H1 (cell line): Measurements from ENCODE around the gene STRIT1. TPM values are rescaled to one million over a fixed set of nuclear protein-coding genes. Genes with fewer than 3 reads are reported as not detected.

Experiments used
- CTCF ChIA-PET: fragments of 300-600 bp; sonication (Branson Sonifier 250); formaldehyde crosslinking; loops from one replicate; lab custom pipeline; 2021; ENCODE audit not compliant: partially characterized antibody; lab: Charles Lee
- POLR2A ChIA-PET: fragments of 300-600 bp; sonication (Branson Sonifier 250); formaldehyde crosslinking; loops from one replicate; lab custom pipeline; 2021; ENCODE audit warnings: inconsistent platforms; ENCODE audit not compliant: partially characterized antibody; lab: Charles Lee
- DNase-seq, 2 experiments: peaks; one replicate each; pipeline versions ENCODE4 v3.0.0 to v3.0.0-alpha.2; 2010 to 2022; ENCODE audit warnings: low spot score in 2 of 2, low read depth in 1 of 2, mixed read lengths in 1 of 2
- FAIRE-seq: peaks from 2 replicates; lab custom pipeline; 2011; peaks lifted over from hg19 to GRCh38; lab: Jason Lieb, UNC
- H2AFZ ChIP-seq: 2 replicates; pipeline ENCODE4 v1.8.1; 2012; ENCODE audit warnings: low read length, inconsistent platforms
- H2AK5ac ChIP-seq: 2 replicates; pipeline ENCODE4 v1.6.1; 2013; ENCODE audit warnings: low read depth, low read length
- H2BK120ac ChIP-seq: replicated peaks from 2 replicates; pipeline ENCODE3; 2013; ENCODE audit warnings: low read depth, low read length, inconsistent platforms
- H2BK12ac ChIP-seq: 2 replicates; pipeline ENCODE4 v1.6.1; 2013; ENCODE audit warnings: low read depth, low read length
- H2BK15ac ChIP-seq: 2 replicates; pipeline ENCODE4 v1.6.1; 2013; ENCODE audit warnings: low read length
- H2BK20ac ChIP-seq: 2 replicates; pipeline ENCODE4 v1.6.1; 2013; ENCODE audit warnings: low read length
- H2BK5ac ChIP-seq: 2 replicates; pipeline ENCODE4 v1.6.1; 2013; ENCODE audit warnings: low read depth, low read length
- H3K14ac ChIP-seq: 2 replicates; pipeline ENCODE4 v1.6.1; 2013; ENCODE audit warnings: inconsistent platforms; ENCODE audit not compliant: insufficient read length
- H3K18ac ChIP-seq: 2 replicates; pipeline ENCODE4 v1.6.1; 2013; ENCODE audit warnings: low read length; ENCODE audit errors: extremely low read depth
- H3K23ac ChIP-seq: 2 replicates; pipeline ENCODE4 v1.6.1; 2013; ENCODE audit warnings: inconsistent platforms; ENCODE audit not compliant: insufficient read length
- H3K23me2 ChIP-seq: 2 replicates; pipeline ENCODE4 v1.6.1; 2013; ENCODE audit warnings: low read depth, low read length
- H3K27ac ChIP-seq: 2 replicates; pipeline ENCODE4 v1.6.1; 2011; ENCODE audit warnings: low read depth, low read length, inconsistent platforms
- H3K27me3 ChIP-seq, 4 experiments: replicated peaks in 1 of 4; 1 replicate in 1 of 4; 2 replicates in 3 of 4; pipeline versions ENCODE4 v1.6.1 to v1.8.1; 2011 to 2013; ENCODE audit warnings: low read length in 3 of 4, mild to moderate bottlenecking in 3 of 4, inconsistent platforms in 2 of 4, mixed read lengths in 2 of 4, moderate library complexity in 1 of 4; ENCODE audit not compliant: control insufficient read depth in 3 of 4, insufficient read depth in 3 of 4; ENCODE audit errors: extremely low read depth in 1 of 4
- H3K36me3 ChIP-seq, 4 experiments: 2 replicates each; pipeline versions ENCODE4 v1.6.1 to v1.8.1; 2011 to 2013; ENCODE audit warnings: mild to moderate bottlenecking in 4 of 4, low read length in 3 of 4, moderate library complexity in 2 of 4, control low read depth in 1 of 4, inconsistent platforms in 1 of 4; ENCODE audit not compliant: insufficient read depth in 4 of 4, control insufficient read depth in 2 of 4
- H3K4ac ChIP-seq: replicated peaks from 2 replicates; pipeline ENCODE3; 2013; ENCODE audit warnings: low read length, low read depth, mixed read lengths, inconsistent platforms; ENCODE audit not compliant: insufficient read length
- H3K4me1 ChIP-seq, 4 experiments: replicated peaks in 1 of 4; 1 replicate in 1 of 4; 2 replicates in 3 of 4; pipeline versions ENCODE4 v1.6.1 to v1.8.1; 2011 to 2013; ENCODE audit warnings: low read length in 3 of 4, inconsistent platforms in 2 of 4, mixed read lengths in 1 of 4; ENCODE audit not compliant: insufficient read depth in 4 of 4, control insufficient read depth in 3 of 4
- H3K4me2 ChIP-seq, 2 experiments: 2 replicates each; pipeline versions ENCODE4 v1.6.1 to v1.8.1; 2011 to 2013; ENCODE audit warnings: low read depth in 2 of 2, low read length in 2 of 2, control low read depth in 1 of 2, inconsistent platforms in 1 of 2, mild to moderate bottlenecking in 1 of 2; ENCODE audit not compliant: insufficient read depth in 1 of 2
- H3K4me3 ChIP-seq, 4 experiments: fragments of 200-600, 300-600 bp in 1 of 4; sonication (generic), shearing (Covaris generic), sonication (Bioruptor Twin) in 1 of 4; 2 replicates each; pipeline versions ENCODE4 v1.5.1 to v1.8.1; 2011 to 2016; ENCODE audit warnings: low read length in 4 of 4, low read depth in 3 of 4, control low read depth in 2 of 4, inconsistent platforms in 2 of 4, mild to moderate bottlenecking in 2 of 4, mixed read lengths in 1 of 4, moderate library complexity in 1 of 4; ENCODE audit not compliant: insufficient read depth in 2 of 4; ENCODE audit errors: extremely low read depth in 1 of 4
- H3K56ac ChIP-seq: replicated peaks from 2 replicates; pipeline ENCODE3; 2013; ENCODE audit warnings: low read depth, mild to moderate bottlenecking, mixed read lengths, low read length, inconsistent platforms; ENCODE audit not compliant: insufficient read length
- H3K79me1 ChIP-seq: 2 replicates; pipeline ENCODE4 v1.6.1; 2013; ENCODE audit warnings: low read depth, low read length, control low read depth
- H3K79me2 ChIP-seq, 2 experiments: 2 replicates each; pipeline versions ENCODE4 v1.6.1 to v1.8.1; 2012 to 2013; ENCODE audit warnings: low read length in 2 of 2, mild to moderate bottlenecking in 2 of 2, inconsistent platforms in 1 of 2; ENCODE audit not compliant: insufficient read depth in 2 of 2, control insufficient read depth in 1 of 2
- H3K9ac ChIP-seq, 4 experiments: replicated peaks in 1 of 4; 1 replicate in 1 of 4; 2 replicates in 3 of 4; pipeline versions ENCODE4 v1.6.1 to v1.8.1; 2011 to 2013; ENCODE audit warnings: low read depth in 3 of 4, low read length in 3 of 4, control low read depth in 2 of 4, mild to moderate bottlenecking in 2 of 4, moderate library complexity in 2 of 4, inconsistent platforms in 1 of 4; ENCODE audit errors: extremely low read depth in 1 of 4
- H3K9me3 ChIP-seq, 2 experiments: 2 replicates each; pipeline versions ENCODE4 v1.6.1 to v1.8.1; 2012 to 2013; ENCODE audit warnings: mild to moderate bottlenecking in 2 of 2, moderate library complexity in 2 of 2, control low read depth in 1 of 2, inconsistent platforms in 1 of 2, low read depth in 1 of 2, low read length in 1 of 2, mixed read lengths in 1 of 2; ENCODE audit not compliant: insufficient read depth in 2 of 2
- H4K20me1 ChIP-seq, 2 experiments: replicated peaks in 1 of 2; 2 replicates each; pipeline versions ENCODE3 to v1.8.1; 2011 to 2013; ENCODE audit warnings: inconsistent platforms in 2 of 2, low read length in 2 of 2, mild to moderate bottlenecking in 1 of 2; ENCODE audit not compliant: insufficient read depth in 2 of 2, control insufficient read depth in 1 of 2
- H4K5ac ChIP-seq: 2 replicates; pipeline ENCODE4 v1.6.1; 2013; ENCODE audit warnings: low read length, low read depth, mixed read lengths, inconsistent platforms; ENCODE audit not compliant: insufficient read length
- H4K8ac ChIP-seq: 2 replicates; pipeline ENCODE4 v1.8.0; 2013; ENCODE audit warnings: mild to moderate bottlenecking, moderate library complexity, low read length, inconsistent platforms; ENCODE audit not compliant: insufficient read depth; ENCODE audit errors: extremely low read depth
- H4K91ac ChIP-seq: replicated peaks from 2 replicates; pipeline ENCODE3; 2013; ENCODE audit warnings: low read length, mixed read lengths, inconsistent platforms; ENCODE audit not compliant: insufficient read length
- BRCA1 ChIP-seq: IDR thresholded peaks from 2 replicates; pipeline ENCODE4 v1.6.1; 2012; ENCODE audit warnings: low read depth, low read length, improper control_type of control experiment
- CHD1 ChIP-seq: IDR thresholded peaks from 2 replicates; pipeline ENCODE4 v1.6.1; 2012; ENCODE audit warnings: low read depth, low read length, improper control_type of control experiment
- GABPA ChIP-seq: IDR thresholded peaks from 2 replicates; pipeline ENCODE4 v1.6.1; 2011; ENCODE audit warnings: mild to moderate bottlenecking, low read length, moderate library complexity, borderline replicate concordance; ENCODE audit not compliant: insufficient read depth
- HDAC6 ChIP-seq: IDR thresholded peaks from one replicate; pipeline ENCODE4 v1.7.1; 2012; ENCODE audit warnings: low read depth, mild to moderate bottlenecking, inconsistent platforms, low read length, moderate library complexity
- ZNF274 ChIP-seq: IDR thresholded peaks from 2 replicates; pipeline ENCODE4 v1.7.0; 2012; ENCODE audit warnings: low read length, borderline replicate concordance; ENCODE audit errors: extremely low read depth
- WGBS, 2 experiments: shearing (Covaris generic) in 1 of 2; methylation state at CpG; one replicate each; pipeline versions ENCODE4 v1.1.6 to v1.1.7; 2013 to 2015; ENCODE audit warnings: low lambda C conversion rate in 2 of 2, mixed read lengths in 2 of 2, inconsistent platforms in 1 of 2, low coverage in 1 of 2, missing lambda C conversion rate in 1 of 2; ENCODE audit not compliant: insufficient replicate concordance in 2 of 2, insufficient coverage in 1 of 2, insufficient read length in 1 of 2; ENCODE audit errors: extremely low coverage in 1 of 2, missing lambda C conversion rate in 1 of 2; 5-methylcytosine and 5-hydroxymethylcytosine counted together
- polyA plus RNA-seq, 7 experiments: library from polyadenylated mRNA; depleted of rRNA in 3 of 7; stranded (reverse) in 5 of 7; unstranded in 2 of 7; fragments of >200 nt in 5 of 7; fragments of 200-250 nt in 2 of 7; gene quantifications; 1 replicate in 5 of 7; 2 replicates in 1 of 7; 4 replicates in 1 of 7; pipeline versions ENCODE4 v1.2.1 to v1.2.3, GENCODE V29; 2011 to 2013; ENCODE audit warnings: missing spikeins in 2 of 7, mixed read lengths in 2 of 7
- total RNA-seq: library from RNA; stranded (reverse); fragmentation: NEBNext Ultra II Directional; extraction: Animal tissue kit (Norgen Biotek cat#: 25700); gene quantifications from 2 replicates; pipeline ENCODE4 v1.2.1, GENCODE V29; 2021

The STRIT1 gene
- total and polyA plus RNA-seq, 2 of the 8 experiments (the other 6 are each of a cell fraction or from before 2014, with no cell fraction given) = 0.15 to 0.47 TPM

DNA sequence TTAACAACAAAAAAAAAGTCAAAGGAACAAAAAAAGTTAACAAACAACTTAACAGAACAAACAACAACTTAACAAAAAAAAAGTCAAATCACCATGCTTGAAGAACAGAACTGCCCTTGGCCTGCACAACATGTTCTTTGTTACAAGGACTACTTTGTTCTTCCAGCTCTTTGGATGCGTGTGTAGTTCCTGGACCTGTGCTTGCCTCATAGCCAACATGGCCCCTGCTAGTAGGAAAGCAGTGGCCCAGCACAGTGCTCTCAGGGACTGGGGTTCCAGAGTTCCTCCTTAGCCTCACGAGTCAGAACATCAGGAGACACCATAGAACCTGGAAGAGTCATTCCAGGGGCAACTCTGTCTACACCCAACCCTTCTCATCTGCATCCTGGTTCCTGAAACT, 10.9 kb upstream of the STRIT1 start:
- H3K79me1 ChIP-seq = no peaks in the 10 kb centered on the region
- DNase-seq (no peak), FAIRE-seq (no peak)
- no peaks in the 10 kb centered on the region for H3K4me1 ChIP-seq
- no peak overlapping the region for H3K27ac ChIP-seq
- no peak overlapping the region for H2BK20ac ChIP-seq
- POLR2A ChIA-PET = no interaction called here
- H4K91ac ChIP-seq = no peak overlapping the region
- H4K8ac ChIP-seq = no peak overlapping the region
- H4K20me1 ChIP-seq = no peaks in the 10 kb centered on the region
- H3K4ac ChIP-seq = no peak overlapping the region
- TF ChIP-seq HDAC6 (no peak), CHD1 (no peak), ZNF274 (no peak), GABPA (no peak), BRCA1 (no peak)
- H3K23ac ChIP-seq = no peak overlapping the region
- no peak overlapping the region for H3K9ac ChIP-seq
- H3K56ac ChIP-seq = no peak overlapping the region
- H3K36me3 ChIP-seq = no peaks in the 10 kb centered on the region
- no peak overlapping the region for H3K4me3 ChIP-seq
- no peaks in the 10 kb centered on the region for H3K27me3 ChIP-seq
- WGBS, 2 experiments = 91% methylated on average over 2 of the region's 2 CpGs; no CpG with 5 or more reads in 1 of the 2 experiments
- no peaks in the 10 kb centered on the region for H3K9me3 ChIP-seq
- no peak overlapping the region for H3K4me2 ChIP-seq
- no peak overlapping the region for H4K5ac ChIP-seq
- H2BK12ac ChIP-seq = no peak overlapping the region
- H2BK15ac ChIP-seq = no peak overlapping the region
- H3K18ac ChIP-seq = no peak overlapping the region
- no peak overlapping the region for H2AK5ac ChIP-seq
- H2BK5ac ChIP-seq = no peak overlapping the region
- no peaks in the 10 kb centered on the region for H3K79me2 ChIP-seq
- no peaks in the 10 kb centered on the region for H3K23me2 ChIP-seq
- CTCF ChIA-PET = interaction anchor here (0.7 to 1.8 kb wide), 3 partner anchors 14 to 32 kb away, joined by 3 to 5 read pairs (median 4); no protein-coding TSS in a partner anchor
- no peak overlapping the region for H2BK120ac ChIP-seq
- H2AFZ ChIP-seq = peak overlapping the region; percentile 71; the same call in 1 of the 2 replicates
- H3K14ac ChIP-seq = no peak overlapping the region
